Measurements from ENCODE around the gene JPH4. TPM values are rescaled to one million over a fixed set of nuclear protein-coding genes. Genes with fewer than 3 reads are reported as not detected.

JPH4 gene
- total and polyA plus RNA-seq, 2 donors (not counting 1 experiment from before 2014, with no cell fraction given), result not detected

DNA sequence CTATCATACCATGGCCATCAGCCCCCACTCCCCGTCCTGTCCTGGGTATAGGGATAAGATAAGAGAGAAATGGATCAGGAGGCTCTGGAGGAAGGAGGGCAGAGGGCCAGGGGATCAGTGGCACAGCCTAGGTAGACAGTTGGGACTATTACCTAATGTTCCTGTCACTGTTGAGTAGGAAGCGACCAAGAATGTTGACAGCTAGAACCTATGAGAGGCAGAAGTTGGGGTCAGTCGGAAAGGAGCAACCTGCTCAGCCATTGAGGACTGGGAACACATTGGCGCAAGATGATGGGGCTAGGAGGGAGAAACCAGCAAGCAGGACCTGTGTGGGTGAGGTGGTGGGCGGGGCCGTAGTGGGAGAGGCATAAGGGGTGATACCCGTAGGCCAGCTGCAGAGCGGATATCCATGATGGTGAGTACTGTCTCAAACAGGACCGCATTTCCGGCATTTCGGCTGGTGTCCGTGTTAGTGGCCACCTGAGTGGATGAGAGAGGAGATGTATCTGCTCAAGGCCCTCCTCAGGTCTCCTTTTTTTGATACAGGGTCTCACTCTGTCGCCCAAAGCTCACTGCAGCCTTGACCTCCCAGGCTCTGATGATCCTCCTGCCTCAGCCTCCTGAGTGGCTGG is 14.3 kb downstream of the JPH4 start:
- Histone ChIP-seq H3K27ac (ENCODE audit: insufficient read depth, low read length) (no peak overlapping the region), H3K27me3 (ENCODE audit: control insufficient read depth, insufficient read depth, low read length) (no peaks in the 10 kb centered on the region), H3K36me3 (ENCODE audit: control insufficient read depth, insufficient read depth, low read length) (no peaks in the 10 kb centered on the region), H2AFZ (ENCODE audit: low read length) (no peak overlapping the region), H3K79me2 (ENCODE audit: control insufficient read depth, insufficient read depth, low read length) (no peaks in the 10 kb centered on the region), H4K20me1 (ENCODE audit: control insufficient read depth, extremely low read depth, insufficient read depth, low read length) (no peaks in the 10 kb centered on the region), H3K9me3 (ENCODE audit: control insufficient read depth, insufficient read depth, low read depth, low read length) (no peaks in the 10 kb centered on the region), H3K4me2 (ENCODE audit: extremely low read depth, insufficient read depth, low read length) (no peak overlapping the region), H3K9ac (ENCODE audit: insufficient read depth, low read length) (no peak overlapping the region), H3K4me1 (ENCODE audit: control insufficient read depth, extremely low read depth, insufficient read depth, low read length) (no peaks in the 10 kb centered on the region), H3K4me3 (replicated peaks in 1 of 4; ENCODE audit: control extremely low read depth in 1 of 4, insufficient read depth in 1 of 4, low read depth in 3 of 4, low read length in 4 of 4) (no peak overlapping the region)
- TF ChIP-seq EZH2 (IDR thresholded peaks at IDR 0.05; ENCODE audit: low read length, missing control alignments) (no peak), CTCF (conservative IDR thresholded peaks at IDR 0.05 in 1 of 2, IDR thresholded peaks at IDR 0.05 in 1 of 2; ENCODE audit: low read depth in 1 of 2, low read length in 2 of 2) (no peak)
- DNase-seq (ENCODE audit: low read depth in 2 of 2), result no peak

- Histone ChIP-seq H2AFZ (ENCODE audit: low read length) (no peak overlapping the region), H3K4me2 (ENCODE audit: extremely low read depth, insufficient read depth, low read length) (no peak overlapping the region), H3K9me3 (ENCODE audit: control insufficient read depth, insufficient read depth, low read depth, low read length) (no peaks in the 10 kb centered on the region), H4K20me1 (ENCODE audit: control insufficient read depth, extremely low read depth, insufficient read depth, low read length) (no peaks in the 10 kb centered on the region), H3K4me1 (ENCODE audit: control insufficient read depth, extremely low read depth, insufficient read depth, low read length) (no peaks in the 10 kb centered on the region), H3K9ac (ENCODE audit: insufficient read depth, low read length) (no peak overlapping the region), H3K27ac (ENCODE audit: insufficient read depth, low read length) (no peak overlapping the region), H3K4me3 (replicated peaks in 1 of 4; ENCODE audit: control extremely low read depth in 1 of 4, insufficient read depth in 1 of 4, low read depth in 3 of 4, low read length in 4 of 4) (no peak overlapping the region), H3K27me3 (ENCODE audit: control insufficient read depth, insufficient read depth, low read length) (no peaks in the 10 kb centered on the region), H3K79me2 (ENCODE audit: control insufficient read depth, insufficient read depth, low read length) (no peaks in the 10 kb centered on the region), H3K36me3 (ENCODE audit: control insufficient read depth, insufficient read depth, low read length) (no peaks in the 10 kb centered on the region)
- DNase-seq (ENCODE audit: low read depth in 2 of 2), result no peak
- TF ChIP-seq CTCF (conservative IDR thresholded peaks at IDR 0.05 in 1 of 2, IDR thresholded peaks at IDR 0.05 in 1 of 2; ENCODE audit: low read depth in 1 of 2, low read length in 2 of 2) (no peak), EZH2 (IDR thresholded peaks at IDR 0.05; ENCODE audit: low read length, missing control alignments) (no peak)
Measured at GRCh38 chr14:23563473-23564180, 15.0 kb downstream of the JPH4 start.

DNA sequence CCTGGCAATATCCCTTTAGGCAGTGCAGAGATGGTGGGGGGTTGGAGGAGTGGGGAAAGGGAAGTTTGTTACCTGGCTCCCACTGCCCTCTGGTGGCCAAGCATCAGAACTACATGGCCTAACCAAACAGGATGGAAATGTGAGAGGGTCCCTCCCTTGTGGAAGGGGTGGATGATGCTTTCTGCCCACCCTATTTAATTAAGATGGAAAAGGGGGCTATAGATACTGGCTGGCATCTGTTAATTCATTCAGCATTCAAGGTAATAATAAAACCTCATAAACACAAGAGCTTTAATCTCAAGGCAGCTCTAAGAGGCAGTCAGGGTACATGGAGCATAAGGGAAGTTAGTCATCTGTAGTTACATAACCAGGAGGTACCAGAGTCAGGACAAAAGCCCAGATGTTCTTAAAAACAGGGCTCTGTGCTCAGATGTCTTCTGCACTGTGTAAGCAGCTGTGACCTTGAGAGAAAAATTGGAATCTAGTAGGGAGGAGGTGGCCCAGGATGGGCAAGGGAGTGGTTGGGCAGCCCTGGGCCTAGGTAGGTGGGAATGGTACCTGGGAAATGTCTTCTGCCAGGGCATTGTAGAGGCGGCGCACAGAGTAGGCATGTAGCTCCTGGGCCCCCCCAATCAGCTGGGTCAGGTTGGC is 15.6 kb downstream of the JPH4 start:
- H2AFZ ChIP-seq (ENCODE audit: low read length), result no peak overlapping the region
- H3K27me3 ChIP-seq (ENCODE audit: control insufficient read depth, insufficient read depth, low read length), result no peaks in the 10 kb centered on the region
- H3K36me3 ChIP-seq (ENCODE audit: control insufficient read depth, insufficient read depth, low read length), result no peaks in the 10 kb centered on the region
- no peak overlapping the region for H3K27ac ChIP-seq (ENCODE audit: insufficient read depth, low read length)
- H3K4me2 ChIP-seq (ENCODE audit: extremely low read depth, insufficient read depth, low read length), result no peak overlapping the region
- H3K9me3 ChIP-seq (ENCODE audit: control insufficient read depth, insufficient read depth, low read depth, low read length), result no peaks in the 10 kb centered on the region
- no peaks in the 10 kb centered on the region for H3K4me1 ChIP-seq (ENCODE audit: control insufficient read depth, extremely low read depth, insufficient read depth, low read length)
- TF ChIP-seq CTCF (conservative IDR thresholded peaks at IDR 0.05 in 1 of 2, IDR thresholded peaks at IDR 0.05 in 1 of 2; ENCODE audit: low read depth in 1 of 2, low read length in 2 of 2) (peak; percentile 84 to 96), EZH2 (IDR thresholded peaks at IDR 0.05; ENCODE audit: low read length, missing control alignments) (no peak)
- H3K9ac ChIP-seq (ENCODE audit: insufficient read depth, low read length), result no peak overlapping the region
- H3K79me2 ChIP-seq (ENCODE audit: control insufficient read depth, insufficient read depth, low read length), result no peaks in the 10 kb centered on the region
- DNase-seq (ENCODE audit: low read depth in 2 of 2), result peak; percentile 29 to 50
- H3K4me3 ChIP-seq (replicated peaks in 1 of 4; ENCODE audit: control extremely low read depth in 1 of 4, insufficient read depth in 1 of 4, low read depth in 3 of 4, low read length in 4 of 4), result no peak overlapping the region
- H4K20me1 ChIP-seq (ENCODE audit: control insufficient read depth, extremely low read depth, insufficient read depth, low read length), result no peaks in the 10 kb centered on the region
